AG10803 (cell line): Measurements from ENCODE around the gene GH2.
"Not testable (repeated sequence)": the region's sequence is repeated elsewhere in the genome, so short reads cannot be mapped to it uniquely, and the experiment has no call there.

Experiments used
- DNase-seq: peaks from one replicate; pipeline ENCODE4 v3.0.0; 2010; ENCODE audit warnings: low read depth
- H3K4me3 ChIP-seq: 2 replicates; pipeline ENCODE4 v1.5.1; 2011; ENCODE audit warnings: mild to moderate bottlenecking, low read length, control low read depth
- CTCF ChIP-seq: conservative IDR thresholded peaks from 2 replicates; pipeline ENCODE4 v1.5.1; 2011; ENCODE audit warnings: mild to moderate bottlenecking, low read length, control low read depth, inconsistent platforms

GH2 gene

DNA sequence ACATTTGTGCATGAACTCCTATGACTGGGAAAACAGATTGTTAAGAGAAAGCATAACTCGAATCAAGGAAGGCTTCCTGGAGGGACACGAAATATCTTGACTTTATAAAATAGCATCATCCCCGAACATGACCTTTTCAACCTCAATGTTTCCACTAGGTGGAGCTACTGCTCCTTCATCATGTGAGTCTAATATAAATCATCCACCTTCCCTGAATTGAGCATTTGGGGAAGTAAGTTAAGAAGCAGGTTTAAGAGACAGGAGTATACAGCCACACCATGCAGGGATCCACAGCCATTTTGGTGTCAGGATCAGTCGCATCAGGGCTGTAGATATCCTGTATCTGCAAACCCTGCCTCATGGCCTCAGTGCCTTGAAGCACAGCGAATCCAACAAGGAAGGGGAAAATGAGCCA is 22.1 kb upstream of the GH2 start:
- DNase-seq, H3K4me3 ChIP-seq: not testable (repeated sequence)
- TF ChIP-seq CTCF = peak; percentile 23

DNA sequence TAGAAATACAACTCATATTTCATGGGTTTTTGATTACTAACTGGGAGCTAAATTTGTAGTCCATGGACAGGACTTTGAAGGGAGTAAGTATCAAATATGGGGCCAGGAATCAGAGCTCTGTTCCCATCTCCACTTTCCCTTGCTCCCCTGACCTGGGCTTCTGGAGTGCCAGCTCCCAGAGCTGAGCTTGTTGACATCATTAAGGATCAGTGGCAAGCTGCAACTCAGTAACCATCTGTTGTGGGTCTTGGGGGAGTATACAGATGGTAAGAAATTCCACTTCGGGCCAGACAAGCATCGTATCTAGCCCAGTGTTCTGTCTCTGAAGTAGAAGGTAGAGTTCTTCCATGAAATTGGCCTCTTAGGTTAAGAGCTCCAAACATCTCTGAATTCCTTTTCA is 20.2 kb upstream of the GH2 start:
- DNase-seq, H3K4me3 ChIP-seq: not testable (repeated sequence)

GRCh38 chr17:63898899-63899798 is 17.4 kb upstream of the GH2 start:
- H3K4me3 ChIP-seq, DNase-seq: not testable (repeated sequence)

DNA sequence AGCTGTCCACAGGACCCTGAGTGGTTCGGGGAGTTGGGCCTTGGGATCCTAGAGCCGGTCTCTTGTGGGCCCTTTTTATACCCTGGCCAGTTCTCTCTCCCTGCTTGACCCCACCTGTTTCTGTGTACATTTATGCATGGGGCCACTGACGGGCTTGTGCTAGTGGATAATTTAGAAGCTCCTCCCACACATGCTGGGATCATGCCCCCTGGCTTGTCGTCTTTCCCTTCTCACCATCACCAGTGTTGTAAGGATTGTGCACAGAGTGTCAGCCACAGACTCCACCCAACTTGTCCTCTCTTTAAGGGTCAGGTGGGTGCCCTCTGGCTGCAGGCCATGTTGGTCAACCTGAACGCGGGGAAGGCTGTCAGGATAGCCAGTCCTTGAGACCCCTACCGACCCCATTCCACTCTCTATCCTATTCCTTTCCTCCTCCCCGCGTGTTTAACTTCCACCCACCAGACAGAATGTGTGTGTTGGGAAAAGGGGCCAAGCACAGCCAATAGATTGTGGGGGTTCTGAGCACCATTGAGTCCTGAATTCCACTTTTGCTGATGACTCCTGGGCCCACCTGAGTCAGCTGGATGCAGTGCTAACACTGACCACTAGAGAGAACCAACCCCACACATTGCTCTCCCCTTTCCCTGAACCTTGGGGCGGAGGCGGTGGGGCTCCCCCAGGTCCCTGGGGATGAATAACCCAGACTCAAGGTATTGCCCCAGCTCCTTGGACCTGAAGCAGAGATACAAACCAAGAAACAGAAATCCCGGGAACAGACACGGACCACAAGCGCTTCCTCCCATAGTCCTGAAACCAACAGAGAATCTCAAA is 15.0 kb upstream of the GH2 start, which contains the start of gene CSH1:
Gene CSH1, minus strand, starts transcription at position 51 of the 831 bp plus-strand sequence. CDS start 63 bp downstream, outside the sequence.
- DNase-seq, H3K4me3 ChIP-seq: not testable (repeated sequence)

DNA sequence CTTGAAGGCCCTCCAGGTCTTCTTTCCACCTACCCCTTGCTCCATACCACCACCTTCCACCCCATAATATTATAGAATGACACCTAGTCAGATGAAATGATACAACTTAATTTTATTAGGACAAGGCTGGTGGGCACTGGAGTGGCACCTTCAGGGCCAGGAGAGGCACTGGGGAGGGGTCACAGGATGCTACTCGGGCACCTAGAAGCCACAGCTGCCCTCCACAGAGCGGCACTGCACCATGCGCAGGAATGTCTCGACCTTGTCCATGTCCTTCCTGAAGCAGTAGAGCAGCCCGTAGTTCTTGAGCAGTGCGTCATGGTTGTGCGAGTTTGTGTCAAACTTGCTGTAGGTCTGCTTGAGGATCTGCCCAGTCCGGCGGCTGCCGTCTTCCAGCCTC is 13.1 kb upstream of the GH2 start:
- H3K4me3 ChIP-seq = not testable (repeated sequence)

DNA sequence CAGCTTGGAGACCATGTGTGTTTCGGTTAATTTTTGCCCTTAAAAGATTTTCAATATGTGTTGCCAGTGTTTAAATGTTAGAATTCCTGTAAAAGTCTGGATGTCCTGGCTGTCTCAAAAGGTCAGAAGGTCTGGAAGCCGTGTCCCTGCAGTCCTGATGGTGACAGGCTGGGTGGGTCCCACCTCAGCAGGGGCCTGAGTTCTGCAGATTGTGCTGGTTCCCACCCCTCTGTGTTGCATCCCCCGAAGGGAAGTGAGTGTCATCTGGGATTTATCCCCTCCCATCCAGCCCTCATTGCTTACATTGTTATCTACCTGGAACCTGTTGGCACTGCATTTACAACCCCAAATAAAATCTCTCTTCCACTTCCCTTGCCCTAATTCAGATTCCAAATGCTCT is 12.3 kb upstream of the GH2 start:
- not testable (repeated sequence) for DNase-seq

More for the DNA sequence above, 13.1 kb upstream of the GH2 start:
- not testable (repeated sequence) for DNase-seq

GRCh38 chr17:63892316-63893037 is 10.7 kb upstream of the GH2 start:
- DNase-seq, H3K4me3 ChIP-seq: not testable (repeated sequence)
- TF ChIP-seq CTCF = peak; percentile 22

More for the DNA sequence above, 12.3 kb upstream of the GH2 start:
- H3K4me3 ChIP-seq = not testable (repeated sequence)

- DNase-seq = peak; percentile 43
- TF ChIP-seq CTCF = peak; percentile 57
- H3K4me3 ChIP-seq = not testable (repeated sequence)
These were observed 7.5 kb upstream of the GH2 start for GRCh38 chr17:63889026-63889848.

DNA sequence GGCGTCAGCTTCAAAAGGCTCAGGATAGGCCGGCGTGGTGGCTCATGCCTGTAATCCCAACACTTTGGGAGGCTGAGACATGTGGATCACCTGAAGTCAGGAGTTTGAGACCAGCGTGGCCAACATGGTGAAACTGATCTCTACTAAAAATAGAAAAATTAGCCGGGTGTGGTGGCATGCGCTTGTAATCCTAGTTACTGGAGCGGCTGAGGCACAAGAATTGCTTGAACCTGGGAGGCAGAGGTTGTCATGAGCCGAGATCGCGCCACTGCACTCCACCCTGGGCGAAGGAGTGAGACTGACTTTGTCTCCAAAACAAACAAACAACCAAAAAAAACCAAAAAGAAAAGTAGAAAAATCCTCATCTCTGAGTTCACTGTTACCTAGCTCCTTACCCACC is 3.4 kb upstream of the GH2 start:
- not testable (repeated sequence) for DNase-seq, H3K4me3 ChIP-seq

DNA sequence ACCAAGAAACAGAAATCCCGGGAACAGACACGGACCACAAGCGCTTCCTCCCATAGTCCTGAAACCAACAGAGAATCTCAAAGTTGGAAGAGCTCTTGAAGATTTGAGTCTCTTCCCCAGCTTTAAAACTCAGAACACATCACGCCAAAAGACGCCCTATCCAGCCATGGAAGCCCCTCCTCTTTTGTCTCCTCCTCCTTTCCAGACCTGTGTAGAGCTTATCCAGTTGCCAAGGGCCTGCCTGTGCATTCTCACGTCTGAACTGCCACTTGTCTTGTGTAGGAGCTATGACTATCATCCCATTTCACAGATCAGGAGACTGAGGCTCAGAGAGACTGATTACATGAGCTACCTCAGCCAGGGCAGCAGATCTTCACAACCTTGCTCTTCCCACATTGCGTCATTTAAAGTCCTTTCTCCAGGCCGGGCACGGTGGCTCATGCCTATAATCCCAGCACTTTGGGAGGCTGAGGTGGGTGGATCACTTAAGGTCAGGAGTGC is 932 bp upstream of the GH2 start:
- not testable (repeated sequence) for H3K4me3 ChIP-seq, DNase-seq
